Measurements from ENCODE around the gene MAPK12. TPM values are rescaled to one million over a fixed set of nuclear protein-coding genes. Genes with fewer than 3 reads are reported as not detected.

The MAPK12 gene
- total and polyA plus RNA-seq, 2 of the 4 experiments (the other 2 are of a cell fraction), result 41.0 to 56.3 TPM

- H3K18ac ChIP-seq (ENCODE audit: low read depth, low read length), result peak overlapping the region; percentile 30; the same call in 1 of the 2 replicates
- in situ Hi-C loops (cut with MboI; ENCODE audit: low sequenced_read_pairs) (no loop called here), intact Hi-C loops (cut with micrococcal nuclease) (no loop called here), dilution Hi-C loops (cut with HindIII; ENCODE audit: low sequenced_read_pairs, unreplicated experiment) (no loop called here)
- H3K9me1 ChIP-seq (ENCODE audit: insufficient read depth, low read length), result peaks cover 4% of the 10 kb centered on the region; the same call in 1 of the 2 replicates
- peaks cover 24% of the 10 kb centered on the region for H4K20me1 ChIP-seq (ENCODE audit: insufficient read depth, low read length)
- H3K27me3 ChIP-seq (ENCODE audit: control insufficient read depth, insufficient read depth, low read length), result no peaks in the 10 kb centered on the region
- H4K91ac ChIP-seq (ENCODE audit: insufficient read depth, low read depth, low read length), result peak overlapping the region; percentile 0
- CTCF ChIA-PET, result interaction anchor here (1.2 kb wide), 1 partner anchor 10 kb away, joined by 3 read pairs; the partner anchor contains the start of gene HDAC10
- H3K56ac ChIP-seq (ENCODE audit: extremely low read depth, insufficient read depth, low read length), result peak overlapping the region; percentile 76; the same call in 1 of the 2 replicates
- peak overlapping the region; percentile 49; the same call in 1 of the 2 replicates for H4K5ac ChIP-seq (ENCODE audit: low read depth, low read length)
- peak overlapping the region; percentile 68 for H3K9ac ChIP-seq (ENCODE audit: low read depth, low read length)
- no TSS peak for BruUV-seq (replicated peaks)
- peak overlapping the region; percentile 76 for H2AFZ ChIP-seq (replicated peaks; ENCODE audit: low read length, poor library complexity)
- H3K79me1 ChIP-seq (ENCODE audit: low read depth in 1 of 2, low read length in 2 of 2), result peaks cover 9 to 38% of the 10 kb centered on the region in 2 experiments; a peak in 3 of 4 replicates
- peak overlapping the region; percentile 61 for H2BK5ac ChIP-seq (ENCODE audit: low read depth, low read length, poor library complexity, severe bottlenecking)
- peak overlapping the region; percentile 94 for H2AK5ac ChIP-seq (ENCODE audit: low read depth, low read length)
- H3K27ac ChIP-seq (ENCODE audit: insufficient read depth, low read length), result peak overlapping the region; percentile 87
- TF ChIP-seq BHLHE40 (IDR thresholded peaks at IDR 0.05; ENCODE audit: low read depth, low read length) (peak; percentile 33; the same call in 1 of the 2 replicates), USF2 (IDR thresholded peaks at IDR 0.05; ENCODE audit: low read depth, low read length) (peak; percentile 5; the same call in 1 of the 2 replicates), CHD1 (IDR thresholded peaks at IDR 0.05; ENCODE audit: low read depth, low read length) (no peak), MXI1 (IDR thresholded peaks at IDR 0.05; ENCODE audit: borderline replicate concordance, low read depth, low read length) (peak; percentile 80; the same call in 1 of the 2 replicates)
- peak overlapping the region; percentile 62; the same call in 1 of the 2 replicates for H3K23ac ChIP-seq (ENCODE audit: low read depth, low read length)
- H3K14ac ChIP-seq (replicated peaks; ENCODE audit: low read depth, low read length), result peak overlapping the region; percentile 78
- peaks cover 13% of the 10 kb centered on the region; the same call in 1 of the 2 replicates for H3K36me3 ChIP-seq (ENCODE audit: control insufficient read depth, insufficient read depth, low read length)
- peak overlapping the region; percentile 86 for H3K4ac ChIP-seq (ENCODE audit: low read depth, low read length)
- ATAC-seq (ENCODE audit: low read depth) (peak; percentile 63), DNase-seq (peak; percentile 67)
- 0 out of 2 replicates have a peak overlapping the region, but pooled peaks have one; percentile 39 for H2BK120ac ChIP-seq (ENCODE audit: low read depth, low read length)
- peak overlapping the region; percentile 73 for H3K4me2 ChIP-seq (ENCODE audit: low read depth, low read length)
- 1% methylated on average over 46 of the region's 92 CpGs; no CpG with 5 or more reads in 1 of the 2 experiments for WGBS, 2 experiments (ENCODE audit: extremely low coverage in 2 of 2, insufficient read length in 1 of 2)
- POLR2A ChIA-PET (ENCODE audit: unreplicated experiment), result no interaction called here
- H2BK15ac ChIP-seq (ENCODE audit: low read depth, low read length), result no peak overlapping the region
- no peak overlapping the region for H2BK20ac ChIP-seq (ENCODE audit: low read depth, low read length)
- H3K4me1 ChIP-seq (ENCODE audit: control insufficient read depth, insufficient read depth, low read length), result peaks cover 17% of the 10 kb centered on the region
- peak overlapping the region; percentile 61 to 80 for H4K8ac ChIP-seq (ENCODE audit: low read depth in 2 of 2, low read length in 2 of 2)
- no peaks in the 10 kb centered on the region for H3K9me3 ChIP-seq (ENCODE audit: control insufficient read depth, insufficient read depth, low read length)
- peak overlapping the region; percentile 90 for H3K4me3 ChIP-seq (ENCODE audit: insufficient read depth, low read depth, low read length)
- peak overlapping the region; percentile 99 for H2AK9ac ChIP-seq (replicated peaks; ENCODE audit: low read depth, low read length, poor library complexity)
Measured at GRCh38 chr22:50260801-50261614, 475 bp downstream of the MAPK12 start.
